NB4 (cell line): ENCODE data around the gene ZC3H12D.

Experiments used
- MYC ChIP-seq: IDR thresholded peaks from 2 replicates; pipeline ENCODE4 v1.6.1; 2011; ENCODE audit warnings: low read depth, low read length
- POLR2A ChIP-seq: IDR thresholded peaks from 2 replicates; pipeline ENCODE4 v1.6.1; 2011; ENCODE audit warnings: mild to moderate bottlenecking; ENCODE audit not compliant: insufficient read length; ENCODE audit errors: extremely low read depth
- TF ChIP-seq, protein P1 (sequence below): IDR thresholded peaks from one replicate; pipeline ENCODE4 v1.5.1; 2012; ENCODE audit warnings: low read depth, low read length

DNA sequence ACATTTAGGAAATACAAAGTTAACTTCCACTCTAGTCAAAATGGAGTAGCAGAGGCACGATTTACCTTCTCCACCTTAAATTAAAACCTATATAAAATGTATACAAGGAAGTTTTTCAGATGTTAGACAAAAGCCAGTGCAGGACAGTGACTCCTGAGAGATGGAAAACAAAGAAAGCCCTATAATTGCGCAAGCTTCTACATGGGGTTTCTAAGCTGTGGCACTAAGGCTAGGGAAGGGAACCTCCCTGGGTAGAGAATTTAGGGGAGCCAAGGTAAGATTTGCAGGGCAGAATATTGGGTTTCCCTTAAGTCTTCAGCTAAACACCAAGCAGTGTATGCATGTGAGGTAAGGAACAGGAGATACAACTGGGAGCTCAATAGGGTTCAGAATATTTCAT is 18.5 kb upstream of the ZC3H12D start:
- TF ChIP-seq, protein P1, sequence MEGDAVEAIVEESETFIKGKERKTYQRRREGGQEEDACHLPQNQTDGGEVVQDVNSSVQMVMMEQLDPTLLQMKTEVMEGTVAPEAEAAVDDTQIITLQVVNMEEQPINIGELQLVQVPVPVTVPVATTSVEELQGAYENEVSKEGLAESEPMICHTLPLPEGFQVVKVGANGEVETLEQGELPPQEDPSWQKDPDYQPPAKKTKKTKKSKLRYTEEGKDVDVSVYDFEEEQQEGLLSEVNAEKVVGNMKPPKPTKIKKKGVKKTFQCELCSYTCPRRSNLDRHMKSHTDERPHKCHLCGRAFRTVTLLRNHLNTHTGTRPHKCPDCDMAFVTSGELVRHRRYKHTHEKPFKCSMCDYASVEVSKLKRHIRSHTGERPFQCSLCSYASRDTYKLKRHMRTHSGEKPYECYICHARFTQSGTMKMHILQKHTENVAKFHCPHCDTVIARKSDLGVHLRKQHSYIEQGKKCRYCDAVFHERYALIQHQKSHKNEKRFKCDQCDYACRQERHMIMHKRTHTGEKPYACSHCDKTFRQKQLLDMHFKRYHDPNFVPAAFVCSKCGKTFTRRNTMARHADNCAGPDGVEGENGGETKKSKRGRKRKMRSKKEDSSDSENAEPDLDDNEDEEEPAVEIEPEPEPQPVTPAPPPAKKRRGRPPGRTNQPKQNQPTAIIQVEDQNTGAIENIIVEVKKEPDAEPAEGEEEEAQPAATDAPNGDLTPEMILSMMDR: no peak
- TF ChIP-seq POLR2A (no peak), MYC (no peak)
